Astrocyte (in vitro differentiated cells and primary cell): ENCODE results near the gene AGGF1.

Experiments used
- CTCF ChIP-seq: IDR thresholded peaks from 2 replicates; pipeline ENCODE4 v1.5.1; 2011; ENCODE audit warnings: low read depth, mild to moderate bottlenecking, inconsistent platforms, low read length, moderate library complexity; ENCODE audit not compliant: insufficient read depth
- EZH2 ChIP-seq: IDR thresholded peaks from 2 replicates; pipeline ENCODE4 v1.6.1; 2012; ENCODE audit warnings: mild to moderate bottlenecking, low read length, inconsistent platforms; ENCODE audit not compliant: insufficient read depth

GRCh38 chr5:77074745-77075144 is 44.5 kb downstream of the AGGF1 start:
- no peak for TF ChIP-seq CTCF
- TF ChIP-seq EZH2, result no peak
